PC-3 (cell line): ENCODE data around the gene CCDC154. TPM values are rescaled to one million over a fixed set of nuclear protein-coding genes. Genes with fewer than 3 reads are reported as not detected.

ENCODE experiments used
- ATAC-seq: fragments of 200-7000 bp; cut with Tn5 transposase; 2 replicates; pipeline ENCODE4 v1.9.1; 2020; ENCODE audit warnings: mild to moderate bottlenecking, moderate library complexity
- BruUV-seq: library from RNA; stranded (reverse); fragments of 400-500 nt; replicated peaks from 2 replicates; lab custom pipeline; 2021; lab: Mats Ljungman, UMichigan
- CTCF ChIA-PET: fragments of 300-600 bp; sonication (Branson Sonifier 250); formaldehyde crosslinking; loops from one replicate; lab custom pipeline; 2022; ENCODE audit warnings: antibody characterized with exemption; lab: Charles Lee
- POLR2A ChIA-PET: fragments of 300-600 bp; sonication (Branson Sonifier 250); formaldehyde crosslinking; loops from one replicate; lab custom pipeline; 2022; ENCODE audit warnings: antibody characterized with exemption; ENCODE audit not compliant: unreplicated experiment; lab: Charles Lee
- DNase-seq: peaks from one replicate; pipeline ENCODE4 v3.0.0-alpha.2; 2015
- H2AFZ ChIP-seq: fragments of 300-600 bp; sonication (generic); 2 replicates; pipeline ENCODE4 v1.6.0; 2016; ENCODE audit warnings: antibody characterized with exemption, low read length
- H3F3A ChIP-seq: fragments of 300-600 bp; sonication (generic); one replicate; pipeline ENCODE4 v1.6.0; 2017; ENCODE audit warnings: antibody characterized with exemption, low read length, control low read depth, mild to moderate bottlenecking; ENCODE audit not compliant: unreplicated experiment
- H3K27ac ChIP-seq: fragments of 300-600 bp; sonication (generic); 2 replicates; pipeline ENCODE4 v1.5.1; 2016; ENCODE audit warnings: mild to moderate bottlenecking, low read length
- H3K27me3 ChIP-seq: fragments of 300-600 bp; sonication (generic); 2 replicates; pipeline ENCODE4 v1.6.1; 2016; ENCODE audit warnings: low read length, mixed read lengths
- H3K36me3 ChIP-seq: fragments of 300-600 bp; sonication (generic); 2 replicates; pipeline ENCODE4 v1.6.1; 2016; ENCODE audit warnings: low read depth, mixed run types, low read length, mixed read lengths
- H3K4me1 ChIP-seq: fragments of 300-600 bp; sonication (generic); 2 replicates; pipeline ENCODE4 v1.5.1; 2016; ENCODE audit warnings: low read length; ENCODE audit not compliant: insufficient read depth
- H3K4me2 ChIP-seq: fragments of 300-600 bp; sonication (generic); 2 replicates; pipeline ENCODE4 v1.6.0; 2016; ENCODE audit warnings: low read length
- H3K4me3 ChIP-seq: fragments of 300-600 bp; sonication (generic); 2 replicates; pipeline ENCODE4 v1.5.1; 2016; ENCODE audit warnings: mild to moderate bottlenecking, low read length, mixed read lengths
- H3K79me2 ChIP-seq: fragments of 300-600 bp; sonication (generic); 2 replicates; pipeline ENCODE4 v1.6.1; 2017; ENCODE audit warnings: low read length, mixed read lengths
- H3K9ac ChIP-seq: fragments of 300-600 bp; sonication (generic); 2 replicates; pipeline ENCODE4 v1.6.0; 2016; ENCODE audit warnings: mild to moderate bottlenecking, low read length
- H3K9me2 ChIP-seq: fragments of 300-600 bp; sonication (generic); replicated peaks from 2 replicates; pipeline ENCODE4 v1.6.1; 2016; ENCODE audit warnings: mixed run types, low read length, mixed read lengths
- H3K9me3 ChIP-seq: fragments of 300-600 bp; sonication (generic); 2 replicates; pipeline ENCODE4 v1.6.1; 2016; ENCODE audit warnings: low read length, mixed read lengths
- H4K20me1 ChIP-seq: fragments of 300-600 bp; sonication (generic); 2 replicates; pipeline ENCODE4 v1.6.1; 2016; ENCODE audit warnings: low read length, mixed read lengths
- CTCF ChIP-seq: fragments of 300-600 bp; sonication (generic); conservative IDR thresholded peaks from 2 replicates; pipeline ENCODE4 v1.5.1; 2017; ENCODE audit warnings: antibody characterized with exemption, low read depth, mild to moderate bottlenecking, low read length
- EZH2 ChIP-seq: fragments of 300-600 bp; sonication (generic); IDR thresholded peaks from one replicate; pipeline ENCODE4 v1.6.1; 2017; ENCODE audit warnings: antibody characterized with exemption, mild to moderate bottlenecking, low read length; ENCODE audit not compliant: unreplicated experiment
- EZH2phosphoT487 ChIP-seq: fragments of 300-600 bp; sonication (generic); IDR thresholded peaks from 2 replicates; pipeline ENCODE4 v1.6.1; 2018; ENCODE audit warnings: mild to moderate bottlenecking, antibody characterized with exemption, low read length, borderline replicate concordance
- intact Hi-C: fragments of 100-400 bp; cut with micrococcal nuclease; formaldehyde crosslinking; loops from 2 replicates; pipeline ENCODE4 v1.9.0; 2023
- total RNA-seq: library from RNA; depleted of rRNA; stranded (reverse); fragments of >200 nt; gene quantifications from 2 replicates; pipeline ENCODE4 v1.2.3, GENCODE V29; 2014

CCDC154 gene
- total RNA-seq, 1 experiment from 2014 or later: not detected

- intact Hi-C loops: no loop called here
- Histone ChIP-seq H3K4me3 (no peak overlapping the region), H3K9me2 (no peaks in the 10 kb centered on the region), H3K9ac (no peak overlapping the region), H4K20me1 (no peaks in the 10 kb centered on the region), H3K27ac (no peak overlapping the region), H3K4me2 (no peak overlapping the region), H3F3A (no peaks in the 10 kb centered on the region), H3K9me3 (no peaks in the 10 kb centered on the region), H3K27me3 (no peaks in the 10 kb centered on the region), H3K36me3 (no peaks in the 10 kb centered on the region), H3K4me1 (no peaks in the 10 kb centered on the region), H3K79me2 (no peaks in the 10 kb centered on the region), H2AFZ (no peak overlapping the region)
- no TSS peak for BruUV-seq
- ATAC-seq (no peak), DNase-seq (no peak)
- TF ChIP-seq EZH2 (no peak), CTCF (no peak), EZH2phosphoT487 (no peak)
- CTCF ChIA-PET: no interaction called here
- POLR2A ChIA-PET: no interaction called here
These were observed 15.3 kb downstream of the CCDC154 start for GRCh38 chr16:1429012-1429411.

GRCh38 chr16:1428511-1428910 is 15.8 kb downstream of the CCDC154 start:
- no peaks in the 10 kb centered on the region for H3K27me3 ChIP-seq
- H3K79me2 ChIP-seq: no peaks in the 10 kb centered on the region
- H3F3A ChIP-seq: no peaks in the 10 kb centered on the region
- no peaks in the 10 kb centered on the region for H4K20me1 ChIP-seq
- no peaks in the 10 kb centered on the region for H3K36me3 ChIP-seq
- no TSS peak for BruUV-seq
- H3K9ac ChIP-seq: no peak overlapping the region
- ATAC-seq (no peak), DNase-seq (no peak)
- intact Hi-C loops: no loop called here
- no peaks in the 10 kb centered on the region for H3K9me3 ChIP-seq
- no peak overlapping the region for H3K27ac ChIP-seq
- POLR2A ChIA-PET: no interaction called here
- no peak overlapping the region for H3K4me2 ChIP-seq
- H2AFZ ChIP-seq: no peak overlapping the region
- no peaks in the 10 kb centered on the region for H3K4me1 ChIP-seq
- CTCF ChIA-PET: no interaction called here
- no peak overlapping the region for H3K4me3 ChIP-seq
- TF ChIP-seq EZH2 (no peak), CTCF (0 out of 2 replicates have a peak, but pooled peaks have one; percentile 15), EZH2phosphoT487 (no peak)
- no peaks in the 10 kb centered on the region for H3K9me2 ChIP-seq

- Histone ChIP-seq H3K4me3 (no peak overlapping the region), H3K79me2 (no peaks in the 10 kb centered on the region), H4K20me1 (no peaks in the 10 kb centered on the region), H2AFZ (no peak overlapping the region), H3F3A (no peaks in the 10 kb centered on the region), H3K27me3 (no peaks in the 10 kb centered on the region), H3K4me1 (no peaks in the 10 kb centered on the region), H3K9me3 (no peaks in the 10 kb centered on the region), H3K9me2 (no peaks in the 10 kb centered on the region), H3K9ac (no peak overlapping the region), H3K36me3 (no peaks in the 10 kb centered on the region), H3K4me2 (no peak overlapping the region), H3K27ac (no peak overlapping the region)
- DNase-seq (no peak), ATAC-seq (no peak)
- TF ChIP-seq EZH2 (no peak), EZH2phosphoT487 (no peak), CTCF (no peak)
- ChIA-PET POLR2A (no interaction called here), CTCF (interaction anchor here (0.6 kb wide), 1 partner anchor 167 kb away, joined by 4 read pairs; no protein-coding TSS in a partner anchor)
- intact Hi-C loops: no loop called here
- no TSS peak for BruUV-seq
These were observed 16.6 kb downstream of the CCDC154 start for GRCh38 chr16:1427473-1428461.
